ENCODE data around the gene MAGI1.

DNA sequence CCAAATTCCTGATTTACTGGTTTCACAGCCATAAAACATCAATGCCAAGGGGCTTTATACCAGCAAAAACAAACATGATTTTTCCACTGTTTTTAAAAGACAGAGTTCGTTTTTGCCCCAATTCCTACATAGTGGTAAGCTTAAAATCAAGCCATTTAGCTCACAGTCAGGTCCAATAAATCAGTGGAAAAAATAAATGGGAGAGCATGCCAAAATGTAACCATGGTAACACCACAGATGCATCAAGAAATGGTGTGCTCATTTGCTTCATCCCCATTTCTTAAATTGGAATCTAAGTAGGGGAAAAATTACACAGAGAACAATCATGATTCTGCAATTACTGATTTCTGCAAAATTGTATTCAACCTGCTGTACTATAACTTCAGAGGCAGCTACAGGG is 418.8 kb downstream of the MAGI1 start:
- TF ChIP-seq, protein P1, sequence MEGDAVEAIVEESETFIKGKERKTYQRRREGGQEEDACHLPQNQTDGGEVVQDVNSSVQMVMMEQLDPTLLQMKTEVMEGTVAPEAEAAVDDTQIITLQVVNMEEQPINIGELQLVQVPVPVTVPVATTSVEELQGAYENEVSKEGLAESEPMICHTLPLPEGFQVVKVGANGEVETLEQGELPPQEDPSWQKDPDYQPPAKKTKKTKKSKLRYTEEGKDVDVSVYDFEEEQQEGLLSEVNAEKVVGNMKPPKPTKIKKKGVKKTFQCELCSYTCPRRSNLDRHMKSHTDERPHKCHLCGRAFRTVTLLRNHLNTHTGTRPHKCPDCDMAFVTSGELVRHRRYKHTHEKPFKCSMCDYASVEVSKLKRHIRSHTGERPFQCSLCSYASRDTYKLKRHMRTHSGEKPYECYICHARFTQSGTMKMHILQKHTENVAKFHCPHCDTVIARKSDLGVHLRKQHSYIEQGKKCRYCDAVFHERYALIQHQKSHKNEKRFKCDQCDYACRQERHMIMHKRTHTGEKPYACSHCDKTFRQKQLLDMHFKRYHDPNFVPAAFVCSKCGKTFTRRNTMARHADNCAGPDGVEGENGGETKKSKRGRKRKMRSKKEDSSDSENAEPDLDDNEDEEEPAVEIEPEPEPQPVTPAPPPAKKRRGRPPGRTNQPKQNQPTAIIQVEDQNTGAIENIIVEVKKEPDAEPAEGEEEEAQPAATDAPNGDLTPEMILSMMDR (IDR thresholded peaks at IDR 0.05), result no peak
- TF ChIP-seq YY1 (IDR thresholded peaks at IDR 0.05; ENCODE audit: low read depth), result no peak
- TF ChIP-seq NRF1 (IDR thresholded peaks at IDR 0.05; ENCODE audit: low read depth, low read length), result no peak
- TF ChIP-seq RXRA (IDR thresholded peaks at IDR 0.05; ENCODE audit: borderline replicate concordance, low read depth), result no peak
- no peak for TF ChIP-seq TCF12 (IDR thresholded peaks at IDR 0.05)
- TF ChIP-seq, protein P2, sequence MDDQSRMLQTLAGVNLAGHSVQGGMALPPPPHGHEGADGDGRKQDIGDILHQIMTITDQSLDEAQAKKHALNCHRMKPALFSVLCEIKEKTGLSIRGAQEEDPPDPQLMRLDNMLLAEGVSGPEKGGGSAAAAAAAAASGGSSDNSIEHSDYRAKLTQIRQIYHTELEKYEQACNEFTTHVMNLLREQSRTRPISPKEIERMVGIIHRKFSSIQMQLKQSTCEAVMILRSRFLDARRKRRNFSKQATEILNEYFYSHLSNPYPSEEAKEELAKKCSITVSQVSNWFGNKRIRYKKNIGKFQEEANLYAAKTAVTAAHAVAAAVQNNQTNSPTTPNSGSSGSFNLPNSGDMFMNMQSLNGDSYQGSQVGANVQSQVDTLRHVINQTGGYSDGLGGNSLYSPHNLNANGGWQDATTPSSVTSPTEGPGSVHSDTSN (IDR thresholded peaks at IDR 0.05), result no peak
- no peak for TF ChIP-seq EP300 (IDR thresholded peaks at IDR 0.05; ENCODE audit: borderline replicate concordance in 1 of 2, low read depth in 1 of 2, low read length in 1 of 2)
- no peak for TF ChIP-seq MXI1 (IDR thresholded peaks at IDR 0.05; ENCODE audit: low read depth, low read length)

Data from SK-N-SH (cell line).